HepG2 (cell line): ENCODE measurements around the gene TMEM260. TPM values are rescaled to one million over a fixed set of nuclear protein-coding genes. Genes with fewer than 3 reads are reported as not detected.

ENCODE experiments used
- AKAP8 ChIP-seq: sonication (generic); formaldehyde crosslinking; IDR thresholded peaks from 2 replicates; pipeline ENCODE4 v1.5.1; 2020; ENCODE audit warnings: mild to moderate bottlenecking, missing genetic modification reagents
- ELF4 ChIP-seq: sonication (generic); formaldehyde crosslinking; IDR thresholded peaks from 2 replicates; pipeline ENCODE4 v1.5.0; 2020; ENCODE audit warnings: missing genetic modification reagents, mild to moderate bottlenecking, moderate library complexity, borderline replicate concordance
- KLF6 ChIP-seq: IDR thresholded peaks from 2 replicates; pipeline ENCODE4 v1.8.0; 2016; ENCODE audit warnings: missing biosample characterization, missing genetic modification reagents
- MAFK ChIP-seq, 2 experiments: IDR thresholded peaks in 1 of 2; conservative IDR thresholded peaks in 1 of 2; 2 replicates each; pipeline ENCODE4 v1.6.1; 2011; ENCODE audit warnings: improper control_type of control experiment in 2 of 2, low read length in 2 of 2
- MED1 ChIP-seq: sonication (generic); formaldehyde crosslinking; IDR thresholded peaks from 2 replicates; pipeline ENCODE4 v1.4.0; 2020; ENCODE audit warnings: missing genetic modification reagents
- MTF1 ChIP-seq: sonication (generic); formaldehyde crosslinking; IDR thresholded peaks from 2 replicates; pipeline ENCODE4 v1.5.0; 2020; ENCODE audit warnings: missing genetic modification reagents
- NFIC ChIP-seq: IDR thresholded peaks from 2 replicates; pipeline ENCODE4 v1.6.1; 2012; ENCODE audit warnings: mild to moderate bottlenecking, low read length, inconsistent platforms
- NFKBIZ ChIP-seq: IDR thresholded peaks from 2 replicates; pipeline ENCODE4 v1.6.1; 2018; ENCODE audit warnings: missing genetic modification reagents, missing compliant biosample characterization
- PHF8 ChIP-seq: sonication (generic); formaldehyde crosslinking; IDR thresholded peaks from 2 replicates; pipeline ENCODE4 v1.5.0; 2020; ENCODE audit warnings: missing genetic modification reagents
- PPARG ChIP-seq: conservative IDR thresholded peaks from 2 replicates; pipeline ENCODE4 v1.6.1; 2016; ENCODE audit warnings: missing biosample characterization, missing genetic modification reagents
- TCF7L2 ChIP-seq: IDR thresholded peaks from 2 replicates; pipeline ENCODE4 v1.6.1; 2011; ENCODE audit warnings: mild to moderate bottlenecking, low read depth, low read length, moderate library complexity
- ZFAT ChIP-seq: sonication (generic); formaldehyde crosslinking; conservative IDR thresholded peaks from 2 replicates; pipeline ENCODE4 v1.8.1; 2023; ENCODE audit warnings: missing genetic modification reagents, inconsistent platforms
- ZNF33B ChIP-seq: sonication (generic); formaldehyde crosslinking; IDR thresholded peaks from 2 replicates; pipeline ENCODE4 v1.5.1; 2020; ENCODE audit warnings: mild to moderate bottlenecking, missing genetic modification reagents
- ZNF451 ChIP-seq: sonication (generic); formaldehyde crosslinking; IDR thresholded peaks from 2 replicates; pipeline ENCODE4 v1.5.0; 2020; ENCODE audit warnings: mild to moderate bottlenecking, missing genetic modification reagents
- ZNF703 ChIP-seq: sonication (generic); formaldehyde crosslinking; IDR thresholded peaks from 2 replicates; pipeline ENCODE4 v1.5.1; 2020; ENCODE audit warnings: missing genetic modification reagents, mild to moderate bottlenecking, moderate library complexity, borderline replicate concordance
- polyA plus RNA-seq, 8 experiments: library from polyadenylated mRNA; depleted of rRNA in 3 of 8; stranded (reverse) in 7 of 8; unstranded in 1 of 8; fragments of >200 nt; fragmentation: Illumina TruSeq in 4 of 8; extraction: Trizol in 4 of 8; gene quantifications; 2 replicates each; pipeline versions ENCODE4 v1.2.1 to v1.2.3, GENCODE V29; 2011 to 2016; ENCODE audit warnings: low read depth in 4 of 8, missing spikeins in 1 of 8, mixed read lengths in 1 of 8; ENCODE audit not compliant: insufficient read depth in 1 of 8
- total RNA-seq, 5 experiments: library from RNA; depleted of rRNA; stranded (reverse); fragments of >200 nt; fragmentation: Illumina TruSeq; extraction: Trizol; gene quantifications; 2 replicates each; pipeline ENCODE4 v1.2.3, GENCODE V29; 2016; ENCODE audit warnings: low read depth in 1 of 5
- TF ChIP-seq, protein P1 (sequence below): sonication (generic); formaldehyde crosslinking; IDR thresholded peaks from 2 replicates; pipeline ENCODE4 v1.9.0; 2021; ENCODE audit warnings: missing genetic modification reagents, mild to moderate bottlenecking, borderline replicate concordance
- TF ChIP-seq, protein P2 (sequence below): sonication (generic); formaldehyde crosslinking; IDR thresholded peaks from 2 replicates; pipeline ENCODE4 v1.4.0; 2020; ENCODE audit warnings: missing genetic modification reagents
- TF ChIP-seq, protein P3 (sequence below): sonication (generic); formaldehyde crosslinking; IDR thresholded peaks from 2 replicates; pipeline ENCODE4 v1.4.0; 2020; ENCODE audit warnings: missing genetic modification reagents
- TF ChIP-seq, protein P4 (sequence below): IDR thresholded peaks from 2 replicates; pipeline ENCODE4 v1.4.0; 2020; ENCODE audit warnings: mild to moderate bottlenecking, missing genetic modification reagents

The TMEM260 gene
- total and polyA plus RNA-seq, 2 of the 13 experiments (the other 11 are each of a cell fraction or from before 2014, with no cell fraction given) = 7.7 to 9.3 TPM

DNA sequence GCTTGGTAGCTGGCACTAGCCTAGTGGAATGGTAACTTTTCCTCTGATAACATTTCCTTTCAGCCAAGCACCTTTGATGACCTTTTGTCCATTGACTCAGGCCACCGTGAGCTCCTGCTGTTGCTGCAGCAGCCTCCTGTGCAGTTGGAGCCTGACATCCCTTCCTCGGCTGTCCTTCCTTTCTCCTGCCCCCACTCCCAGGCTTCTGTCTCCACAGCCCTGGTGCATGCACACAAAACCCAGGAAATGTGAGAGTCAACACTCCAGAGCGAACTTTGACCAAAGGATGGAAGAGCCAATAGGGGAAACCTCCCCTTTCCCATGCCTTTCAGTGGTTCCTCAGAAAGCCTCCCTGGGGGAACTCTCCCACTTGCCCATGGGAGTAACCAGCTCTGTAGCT lies 115.0 kb downstream of the TMEM260 start (continued):
- TF ChIP-seq ZFAT (CRISPR knock-in tag) = no peak
- TF ChIP-seq, protein P1, sequence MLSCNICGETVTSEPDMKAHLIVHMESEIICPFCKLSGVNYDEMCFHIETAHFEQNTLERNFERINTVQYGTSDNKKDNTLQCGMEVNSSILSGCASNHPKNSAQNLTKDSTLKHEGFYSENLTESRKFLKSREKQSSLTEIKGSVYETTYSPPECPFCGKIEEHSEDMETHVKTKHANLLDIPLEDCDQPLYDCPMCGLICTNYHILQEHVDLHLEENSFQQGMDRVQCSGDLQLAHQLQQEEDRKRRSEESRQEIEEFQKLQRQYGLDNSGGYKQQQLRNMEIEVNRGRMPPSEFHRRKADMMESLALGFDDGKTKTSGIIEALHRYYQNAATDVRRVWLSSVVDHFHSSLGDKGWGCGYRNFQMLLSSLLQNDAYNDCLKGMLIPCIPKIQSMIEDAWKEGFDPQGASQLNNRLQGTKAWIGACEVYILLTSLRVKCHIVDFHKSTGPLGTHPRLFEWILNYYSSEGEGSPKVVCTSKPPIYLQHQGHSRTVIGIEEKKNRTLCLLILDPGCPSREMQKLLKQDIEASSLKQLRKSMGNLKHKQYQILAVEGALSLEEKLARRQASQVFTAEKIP (CRISPR knock-in tag) = no peak
- TF ChIP-seq PHF8 (CRISPR knock-in tag) = no peak
- TF ChIP-seq, protein P2, sequence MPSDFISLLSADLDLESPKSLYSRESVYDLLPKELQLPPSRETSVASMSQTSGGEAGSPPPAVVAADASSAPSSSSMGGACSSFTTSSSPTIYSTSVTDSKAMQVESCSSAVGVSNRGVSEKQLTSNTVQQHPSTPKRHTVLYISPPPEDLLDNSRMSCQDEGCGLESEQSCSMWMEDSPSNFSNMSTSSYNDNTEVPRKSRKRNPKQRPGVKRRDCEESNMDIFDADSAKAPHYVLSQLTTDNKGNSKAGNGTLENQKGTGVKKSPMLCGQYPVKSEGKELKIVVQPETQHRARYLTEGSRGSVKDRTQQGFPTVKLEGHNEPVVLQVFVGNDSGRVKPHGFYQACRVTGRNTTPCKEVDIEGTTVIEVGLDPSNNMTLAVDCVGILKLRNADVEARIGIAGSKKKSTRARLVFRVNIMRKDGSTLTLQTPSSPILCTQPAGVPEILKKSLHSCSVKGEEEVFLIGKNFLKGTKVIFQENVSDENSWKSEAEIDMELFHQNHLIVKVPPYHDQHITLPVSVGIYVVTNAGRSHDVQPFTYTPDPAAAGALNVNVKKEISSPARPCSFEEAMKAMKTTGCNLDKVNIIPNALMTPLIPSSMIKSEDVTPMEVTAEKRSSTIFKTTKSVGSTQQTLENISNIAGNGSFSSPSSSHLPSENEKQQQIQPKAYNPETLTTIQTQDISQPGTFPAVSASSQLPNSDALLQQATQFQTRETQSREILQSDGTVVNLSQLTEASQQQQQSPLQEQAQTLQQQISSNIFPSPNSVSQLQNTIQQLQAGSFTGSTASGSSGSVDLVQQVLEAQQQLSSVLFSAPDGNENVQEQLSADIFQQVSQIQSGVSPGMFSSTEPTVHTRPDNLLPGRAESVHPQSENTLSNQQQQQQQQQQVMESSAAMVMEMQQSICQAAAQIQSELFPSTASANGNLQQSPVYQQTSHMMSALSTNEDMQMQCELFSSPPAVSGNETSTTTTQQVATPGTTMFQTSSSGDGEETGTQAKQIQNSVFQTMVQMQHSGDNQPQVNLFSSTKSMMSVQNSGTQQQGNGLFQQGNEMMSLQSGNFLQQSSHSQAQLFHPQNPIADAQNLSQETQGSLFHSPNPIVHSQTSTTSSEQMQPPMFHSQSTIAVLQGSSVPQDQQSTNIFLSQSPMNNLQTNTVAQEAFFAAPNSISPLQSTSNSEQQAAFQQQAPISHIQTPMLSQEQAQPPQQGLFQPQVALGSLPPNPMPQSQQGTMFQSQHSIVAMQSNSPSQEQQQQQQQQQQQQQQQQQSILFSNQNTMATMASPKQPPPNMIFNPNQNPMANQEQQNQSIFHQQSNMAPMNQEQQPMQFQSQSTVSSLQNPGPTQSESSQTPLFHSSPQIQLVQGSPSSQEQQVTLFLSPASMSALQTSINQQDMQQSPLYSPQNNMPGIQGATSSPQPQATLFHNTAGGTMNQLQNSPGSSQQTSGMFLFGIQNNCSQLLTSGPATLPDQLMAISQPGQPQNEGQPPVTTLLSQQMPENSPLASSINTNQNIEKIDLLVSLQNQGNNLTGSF (CRISPR knock-in tag) = no peak
- TF ChIP-seq NFIC = no peak
- TF ChIP-seq NFKBIZ = no peak
- no peak for TF ChIP-seq TCF7L2
- TF ChIP-seq ZNF451 (CRISPR knock-in tag) = no peak
- no peak for TF ChIP-seq ZNF33B (CRISPR knock-in tag)
- no peak for TF ChIP-seq KLF6
- TF ChIP-seq MED1 = 0 out of 2 replicates have a peak, but pooled peaks have one; percentile 15
- TF ChIP-seq, protein P3, sequence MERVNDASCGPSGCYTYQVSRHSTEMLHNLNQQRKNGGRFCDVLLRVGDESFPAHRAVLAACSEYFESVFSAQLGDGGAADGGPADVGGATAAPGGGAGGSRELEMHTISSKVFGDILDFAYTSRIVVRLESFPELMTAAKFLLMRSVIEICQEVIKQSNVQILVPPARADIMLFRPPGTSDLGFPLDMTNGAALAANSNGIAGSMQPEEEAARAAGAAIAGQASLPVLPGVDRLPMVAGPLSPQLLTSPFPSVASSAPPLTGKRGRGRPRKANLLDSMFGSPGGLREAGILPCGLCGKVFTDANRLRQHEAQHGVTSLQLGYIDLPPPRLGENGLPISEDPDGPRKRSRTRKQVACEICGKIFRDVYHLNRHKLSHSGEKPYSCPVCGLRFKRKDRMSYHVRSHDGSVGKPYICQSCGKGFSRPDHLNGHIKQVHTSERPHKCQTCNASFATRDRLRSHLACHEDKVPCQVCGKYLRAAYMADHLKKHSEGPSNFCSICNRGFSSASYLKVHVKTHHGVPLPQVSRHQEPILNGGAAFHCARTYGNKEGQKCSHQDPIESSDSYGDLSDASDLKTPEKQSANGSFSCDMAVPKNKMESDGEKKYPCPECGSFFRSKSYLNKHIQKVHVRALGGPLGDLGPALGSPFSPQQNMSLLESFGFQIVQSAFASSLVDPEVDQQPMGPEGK = no peak
- TF ChIP-seq, protein P4, sequence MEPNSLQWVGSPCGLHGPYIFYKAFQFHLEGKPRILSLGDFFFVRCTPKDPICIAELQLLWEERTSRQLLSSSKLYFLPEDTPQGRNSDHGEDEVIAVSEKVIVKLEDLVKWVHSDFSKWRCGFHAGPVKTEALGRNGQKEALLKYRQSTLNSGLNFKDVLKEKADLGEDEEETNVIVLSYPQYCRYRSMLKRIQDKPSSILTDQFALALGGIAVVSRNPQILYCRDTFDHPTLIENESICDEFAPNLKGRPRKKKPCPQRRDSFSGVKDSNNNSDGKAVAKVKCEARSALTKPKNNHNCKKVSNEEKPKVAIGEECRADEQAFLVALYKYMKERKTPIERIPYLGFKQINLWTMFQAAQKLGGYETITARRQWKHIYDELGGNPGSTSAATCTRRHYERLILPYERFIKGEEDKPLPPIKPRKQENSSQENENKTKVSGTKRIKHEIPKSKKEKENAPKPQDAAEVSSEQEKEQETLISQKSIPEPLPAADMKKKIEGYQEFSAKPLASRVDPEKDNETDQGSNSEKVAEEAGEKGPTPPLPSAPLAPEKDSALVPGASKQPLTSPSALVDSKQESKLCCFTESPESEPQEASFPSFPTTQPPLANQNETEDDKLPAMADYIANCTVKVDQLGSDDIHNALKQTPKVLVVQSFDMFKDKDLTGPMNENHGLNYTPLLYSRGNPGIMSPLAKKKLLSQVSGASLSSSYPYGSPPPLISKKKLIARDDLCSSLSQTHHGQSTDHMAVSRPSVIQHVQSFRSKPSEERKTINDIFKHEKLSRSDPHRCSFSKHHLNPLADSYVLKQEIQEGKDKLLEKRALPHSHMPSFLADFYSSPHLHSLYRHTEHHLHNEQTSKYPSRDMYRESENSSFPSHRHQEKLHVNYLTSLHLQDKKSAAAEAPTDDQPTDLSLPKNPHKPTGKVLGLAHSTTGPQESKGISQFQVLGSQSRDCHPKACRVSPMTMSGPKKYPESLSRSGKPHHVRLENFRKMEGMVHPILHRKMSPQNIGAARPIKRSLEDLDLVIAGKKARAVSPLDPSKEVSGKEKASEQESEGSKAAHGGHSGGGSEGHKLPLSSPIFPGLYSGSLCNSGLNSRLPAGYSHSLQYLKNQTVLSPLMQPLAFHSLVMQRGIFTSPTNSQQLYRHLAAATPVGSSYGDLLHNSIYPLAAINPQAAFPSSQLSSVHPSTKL (CRISPR knock-in tag) = peak; percentile 33
- no peak for TF ChIP-seq MTF1 (CRISPR knock-in tag)
- TF ChIP-seq ELF4 (CRISPR knock-in tag) = no peak
- TF ChIP-seq ZNF703 (CRISPR knock-in tag) = no peak
- no peak for TF ChIP-seq AKAP8 (CRISPR knock-in tag)
- no peak for TF ChIP-seq PPARG (CRISPR knock-in tag)
- TF ChIP-seq MAFK (conservative IDR thresholded peaks at IDR 0.05 in 1 of 2, IDR thresholded peaks at IDR 0.05 in 1 of 2; ENCODE audit: low read length in 2 of 2) = no peak
